Measurements from ENCODE around the gene RSPH9. TPM values are rescaled to one million over a fixed set of nuclear protein-coding genes. Genes with fewer than 3 reads are reported as not detected.

The RSPH9 gene
- total RNA-seq, 2 donors from 2014 or later: not detected

Other genes starting within 250 kb of the RSPH9 start
- 10 to 100 TPM; 41.8 to 82.9 TPM for gene ABCC10, start 217.5 kb upstream of the RSPH9 start, total RNA-seq
- gene DLK2, start 189.5 kb upstream of the RSPH9 start, total RNA-seq: under 1 TPM in 1 of 2 donors, not detected in 1; 0.14 TPM
- gene TJAP1, start 167.5 kb upstream of the RSPH9 start, total RNA-seq: 10 to 100 TPM; 44.6 to 80.4 TPM
- gene LRRC73, start 134.7 kb upstream of the RSPH9 start, total RNA-seq: under 1 TPM; 0.36 to 0.39 TPM
- 10 to 100 TPM; 53.8 to 69.9 TPM for gene YIPF3, start 128.1 kb upstream of the RSPH9 start, total RNA-seq
- 10 to 100 TPM; 46.9 to 61.5 TPM for gene POLR1C, start 127.9 kb upstream of the RSPH9 start, total RNA-seq
- gene XPO5, start 69.0 kb upstream of the RSPH9 start, total RNA-seq: 100 to 1,000 TPM in 1 of 2 donors, 10 to 100 TPM in 1; 80.0 to 178 TPM
- gene POLH, start 68.9 kb upstream of the RSPH9 start, total RNA-seq: 10 to 100 TPM; 25.6 to 53.4 TPM
- gene GTPBP2, start 15.8 kb upstream of the RSPH9 start, total RNA-seq: 100 to 1,000 TPM in 1 of 2 donors, 10 to 100 TPM in 1; 85.4 to 116 TPM
- 10 to 100 TPM; 37.1 to 39.7 TPM for gene MAD2L1BP, start 9.2 kb upstream of the RSPH9 start, total RNA-seq
- gene MRPS18A, start 42.8 kb downstream of the RSPH9 start, total RNA-seq: 10 to 100 TPM; 32.7 to 39.3 TPM
- gene VEGFA, start 125.2 kb downstream of the RSPH9 start, total RNA-seq: 10 to 100 TPM; 36.8 to 43.0 TPM

Measured in natural killer cell treated with Interleukin-12 subunit alpha and Interleukin-12 subunit beta and Interleukin-15 and Interleukin-18, amount 100 ng/mL, for 72 hours (primary cell).